Thyroid gland (tissue), 4 donors: ENCODE measurements around the gene PTCH2. TPM values are rescaled to one million over a fixed set of nuclear protein-coding genes. Genes with fewer than 3 reads are reported as not detected.
"Not testable (repeated sequence)": the region's sequence is repeated elsewhere in the genome, so short reads cannot be mapped to it uniquely, and the experiment has no call there.

Experiments used
- DNase-seq, 2 donors: peaks; one replicate each; pipeline ENCODE4 v3.0.0-alpha.2; 2019
- H3K27ac ChIP-seq, 3 donors: fragments of 200-600 bp; sonication (generic); 1 replicate in 2 of 3; 2 replicates in 1 of 3; pipeline ENCODE4 v1.5.1; 2016 to 2019; ENCODE audit warnings: mild to moderate bottlenecking in 1 of 3, moderate library complexity in 1 of 3
- H3K27me3 ChIP-seq: fragments of 200-600 bp; sonication (generic); one replicate; pipeline ENCODE4 v1.5.1; 2019
- H3K36me3 ChIP-seq, 2 donors: fragments of 200-600 bp; sonication (generic); one replicate each; pipeline ENCODE4 v1.5.1; 2016 to 2019
- H3K4me1 ChIP-seq, 2 donors: fragments of 200-600 bp; sonication (generic); one replicate each; pipeline ENCODE4 v1.5.1; 2017 to 2019
- H3K4me3 ChIP-seq, 3 donors: fragments of 200-600 bp; sonication (generic); replicated peaks in 1 of 3; 1 replicate in 2 of 3; 2 replicates in 1 of 3; pipeline ENCODE4 v1.5.1; 2016; ENCODE audit warnings: mild to moderate bottlenecking in 1 of 3
- H3K9me3 ChIP-seq: fragments of 200-600 bp; sonication (generic); one replicate; pipeline ENCODE4 v1.5.1; 2017
- POLR2A ChIP-seq, 2 donors: fragments of 450-650 bp; IDR thresholded peaks; one replicate each; pipeline ENCODE4 v1.6.1; 2017; ENCODE audit warnings: antibody characterized with exemption in 2 of 2, mild to moderate bottlenecking in 2 of 2, moderate library complexity in 1 of 2
- WGBS, 2 donors: methylation state at CpG; one replicate each; pipeline ENCODE4 v1.1.5; 2017; 5-methylcytosine and 5-hydroxymethylcytosine counted together
- intact Hi-C: fragments of 100-400 bp; cut with DNase I; formaldehyde crosslinking; loops from one replicate; pipeline ENCODE4 v1.15.1; 2023
- total RNA-seq, 4 donors: library from RNA; depleted of rRNA; stranded (reverse); fragments of >200 nt; gene quantifications; one replicate each; pipeline ENCODE4 v1.2.3, GENCODE V29; 2016
- TF ChIP-seq, protein P1 (sequence below), 6 experiments: fragments of 200-600 bp in 3 of 6; fragments of 450-650 bp in 3 of 6; sonication (generic) in 3 of 6; IDR thresholded peaks; one replicate each; pipeline ENCODE4 v1.5.1; 2016 to 2019; ENCODE audit warnings: antibody characterized with exemption in 6 of 6, mild to moderate bottlenecking in 2 of 6, inconsistent platforms in 1 of 6, moderate library complexity in 1 of 6

Gene PTCH2
- total RNA-seq, 4 donors from 2014 or later: 0.15 to 1.0 (median 0.52) TPM

DNA sequence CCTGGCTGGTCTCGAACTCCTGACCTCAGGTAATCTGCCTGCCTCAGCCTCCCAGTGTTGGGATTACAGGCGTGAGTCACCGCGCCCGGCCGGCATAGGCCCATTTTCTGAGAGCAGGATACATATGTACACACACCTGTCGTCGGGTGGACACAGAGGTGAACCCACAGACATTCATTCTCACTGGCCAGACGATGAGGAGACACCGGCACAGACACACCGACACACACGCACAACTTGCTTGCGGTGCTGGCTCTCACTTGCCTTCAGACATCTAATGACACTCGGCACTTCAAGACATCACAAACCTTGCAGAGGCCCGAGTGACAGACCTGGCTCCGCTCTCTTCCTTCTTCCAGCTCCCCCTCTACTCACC, 579 bp downstream of the PTCH2 start:
- H3K27ac ChIP-seq: peak overlapping the region in 2 of 3 donors; percentile 1 to 17
- H3K27me3 ChIP-seq: no peaks in the 10 kb centered on the region
- DNase-seq: no peak
- peak overlapping the region; percentile 38 to 48 (median 44) for H3K4me3 ChIP-seq
- WGBS, 2 donors: 59 to 77% methylated on average over 16 of the region's 16 CpGs
- intact Hi-C loops: loop anchor here (5.0 kb wide), 1 partner anchor 170 kb away; the partner anchor contains the start of genes HECTD3 and UROD
- TF ChIP-seq POLR2A (IDR thresholded peaks at IDR 0.05): no peak
- TF ChIP-seq, protein P1, sequence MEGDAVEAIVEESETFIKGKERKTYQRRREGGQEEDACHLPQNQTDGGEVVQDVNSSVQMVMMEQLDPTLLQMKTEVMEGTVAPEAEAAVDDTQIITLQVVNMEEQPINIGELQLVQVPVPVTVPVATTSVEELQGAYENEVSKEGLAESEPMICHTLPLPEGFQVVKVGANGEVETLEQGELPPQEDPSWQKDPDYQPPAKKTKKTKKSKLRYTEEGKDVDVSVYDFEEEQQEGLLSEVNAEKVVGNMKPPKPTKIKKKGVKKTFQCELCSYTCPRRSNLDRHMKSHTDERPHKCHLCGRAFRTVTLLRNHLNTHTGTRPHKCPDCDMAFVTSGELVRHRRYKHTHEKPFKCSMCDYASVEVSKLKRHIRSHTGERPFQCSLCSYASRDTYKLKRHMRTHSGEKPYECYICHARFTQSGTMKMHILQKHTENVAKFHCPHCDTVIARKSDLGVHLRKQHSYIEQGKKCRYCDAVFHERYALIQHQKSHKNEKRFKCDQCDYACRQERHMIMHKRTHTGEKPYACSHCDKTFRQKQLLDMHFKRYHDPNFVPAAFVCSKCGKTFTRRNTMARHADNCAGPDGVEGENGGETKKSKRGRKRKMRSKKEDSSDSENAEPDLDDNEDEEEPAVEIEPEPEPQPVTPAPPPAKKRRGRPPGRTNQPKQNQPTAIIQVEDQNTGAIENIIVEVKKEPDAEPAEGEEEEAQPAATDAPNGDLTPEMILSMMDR (IDR thresholded peaks at IDR 0.05): no peak
- H3K4me1 ChIP-seq: peaks cover 0 to 13% of the 10 kb centered on the region in 2 donors
- H3K36me3 ChIP-seq: no peaks in the 10 kb centered on the region
- no peaks in the 10 kb centered on the region for H3K9me3 ChIP-seq

DNA sequence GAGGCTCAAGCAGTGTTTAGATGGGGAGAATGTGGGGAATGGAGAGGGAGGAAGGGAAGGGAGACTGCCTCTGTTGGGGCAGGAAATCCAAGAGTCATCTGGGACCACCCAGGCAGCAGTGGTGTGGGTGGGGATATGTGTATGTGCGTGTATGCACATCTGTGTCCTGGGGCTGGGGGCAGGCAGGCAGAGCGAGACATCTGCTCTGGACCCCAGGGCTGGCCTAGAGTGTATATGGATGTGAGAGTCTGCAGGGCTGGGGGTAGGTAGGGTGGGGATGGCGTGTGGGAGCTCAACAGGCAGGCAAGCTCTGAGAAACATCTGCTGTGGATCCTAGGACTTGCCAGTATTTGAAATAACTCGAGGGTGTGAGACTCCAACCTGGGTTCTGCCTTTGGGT, 3.5 kb downstream of the PTCH2 start:
- DNase-seq: no peak
- no peak overlapping the region for H3K4me3 ChIP-seq
- H3K4me1 ChIP-seq: peaks cover 0 to 13% of the 10 kb centered on the region in 2 donors
- intact Hi-C loops: loop anchor here (5.0 kb wide), 2 partner anchors 52 to 458 kb away; partner anchors contain the start of gene BEST4
- no peak overlapping the region for H3K27ac ChIP-seq
- no peaks in the 10 kb centered on the region for H3K9me3 ChIP-seq
- 78 to 80% methylated on average over 4 of the region's 4 CpGs for WGBS, 2 donors
- no peaks in the 10 kb centered on the region for H3K27me3 ChIP-seq
- TF ChIP-seq, protein P1 (IDR thresholded peaks at IDR 0.05): no peak
- no peak for TF ChIP-seq POLR2A (IDR thresholded peaks at IDR 0.05)
- no peaks in the 10 kb centered on the region for H3K36me3 ChIP-seq

DNA sequence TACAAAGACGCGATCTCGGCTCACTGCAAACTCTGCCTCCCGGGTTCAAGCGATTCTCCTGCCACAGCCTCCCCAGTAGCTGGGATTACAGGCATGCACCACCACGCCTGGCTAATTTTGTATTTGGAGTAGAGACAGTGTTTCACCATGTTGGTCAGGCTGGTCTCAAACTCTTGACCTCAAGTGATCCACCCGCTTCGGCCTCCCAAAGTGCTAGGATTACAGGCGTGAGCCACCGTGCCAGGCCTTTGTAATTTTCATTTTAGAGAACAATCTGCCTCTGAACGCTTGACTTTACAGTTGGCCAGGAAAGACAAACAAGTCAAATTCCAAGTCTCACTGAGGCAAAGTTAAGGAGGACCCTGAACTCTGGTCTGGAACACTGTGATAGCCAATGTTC, 4.8 kb downstream of the PTCH2 start:
- H3K36me3 ChIP-seq, DNase-seq, H3K27ac ChIP-seq, H3K27me3 ChIP-seq, H3K4me1 ChIP-seq, H3K9me3 ChIP-seq, H3K4me3 ChIP-seq: not testable (repeated sequence)
- intact Hi-C loops: loop anchor here (5.0 kb wide), 2 partner anchors 51 to 459 kb away; partner anchors contain the start of gene BEST4
- 85 to 90% methylated on average over 11 of the region's 11 CpGs for WGBS, 2 donors

DNA sequence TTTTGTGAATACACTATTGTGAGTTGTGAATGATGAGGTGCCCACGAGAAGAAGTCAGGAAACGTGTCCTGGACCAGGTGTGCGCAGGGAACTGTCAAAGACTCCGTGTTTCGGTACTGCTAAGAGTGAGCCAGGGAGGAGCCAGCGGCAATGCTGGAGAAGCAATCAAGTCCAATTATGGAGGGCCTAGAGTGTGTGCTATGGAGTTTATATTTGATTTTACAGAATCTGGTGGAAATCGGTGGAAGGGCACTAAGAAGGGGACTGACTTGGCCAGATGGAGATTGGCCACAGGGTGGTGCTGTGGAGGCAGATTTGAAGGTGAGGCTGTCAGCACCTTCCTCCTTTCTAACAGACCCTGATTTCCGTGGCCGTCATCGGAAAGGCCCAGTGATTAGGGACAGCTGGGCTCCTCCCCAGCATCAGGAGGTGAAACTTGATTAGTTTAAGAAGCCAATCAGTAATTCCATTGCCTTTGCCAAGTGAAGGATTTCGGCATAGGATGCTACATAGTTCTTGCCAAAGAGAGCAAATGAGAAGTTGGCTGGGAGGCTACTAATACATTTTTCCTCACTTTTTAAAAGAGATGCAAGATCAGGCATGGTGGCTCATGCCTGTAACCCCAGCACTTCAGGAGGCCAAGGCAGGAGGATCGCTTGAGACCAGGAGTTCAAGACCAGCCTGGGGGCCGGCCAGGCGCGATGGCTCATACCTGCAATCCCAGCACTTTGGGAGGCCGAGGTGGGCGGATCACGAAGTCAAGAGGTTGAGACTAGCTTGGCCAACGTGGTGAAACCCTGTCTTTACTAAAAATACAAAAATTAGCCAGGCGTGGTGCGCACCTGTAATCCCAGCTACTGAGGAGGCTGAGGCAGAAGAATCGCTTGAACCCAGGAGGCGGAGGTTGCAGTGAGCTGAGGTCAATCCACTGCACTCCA, 7.0 kb downstream of the PTCH2 start:
- no peak overlapping the region for H3K27ac ChIP-seq
- no peak overlapping the region for H3K4me3 ChIP-seq
- TF ChIP-seq, protein P1 (IDR thresholded peaks at IDR 0.05): peak; percentile 43 to 86 (median 79)
- TF ChIP-seq POLR2A (IDR thresholded peaks at IDR 0.05): no peak
- DNase-seq: peak; percentile 85 to 91
- H3K9me3 ChIP-seq: no peaks in the 10 kb centered on the region
- H3K4me1 ChIP-seq: peaks cover 0 to 4% of the 10 kb centered on the region in 2 donors
- no peaks in the 10 kb centered on the region for H3K27me3 ChIP-seq
- intact Hi-C loops: loop anchor here (5.0 kb wide), 2 partner anchors 49 to 461 kb away; partner anchors contain the start of gene BEST4
- H3K36me3 ChIP-seq: no peaks in the 10 kb centered on the region
- WGBS, 2 donors: 61 to 62% methylated on average over 23 of the region's 23 CpGs

DNA sequence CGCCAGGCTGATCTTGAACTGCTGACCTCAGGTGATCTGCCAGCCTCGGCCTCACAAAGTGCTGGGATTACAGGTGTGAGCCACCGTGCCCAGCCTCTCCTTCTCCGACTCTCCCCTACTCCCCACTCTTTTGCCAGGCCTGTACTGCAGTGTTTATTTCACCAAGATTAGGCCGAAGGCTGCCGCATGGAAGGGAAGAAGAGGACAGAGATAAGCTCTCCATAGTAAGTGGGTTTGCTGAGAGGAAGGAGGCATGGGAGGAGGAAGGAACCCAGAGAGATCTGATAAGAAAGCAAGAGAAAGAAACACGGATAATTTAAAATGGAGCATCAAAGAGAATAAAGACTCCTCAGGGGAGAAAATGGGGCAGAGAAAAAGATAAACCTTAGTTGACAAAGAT, 8.7 kb downstream of the PTCH2 start:
- Histone ChIP-seq H3K36me3 (no peaks in the 10 kb centered on the region), H3K4me3 (no peak overlapping the region), H3K9me3 (no peaks in the 10 kb centered on the region), H3K27me3 (no peaks in the 10 kb centered on the region), H3K27ac (no peak overlapping the region), H3K4me1 (peaks cover 0 to 4% of the 10 kb centered on the region in 2 donors)
- TF ChIP-seq, protein P1 (IDR thresholded peaks at IDR 0.05): no peak
- no peak for TF ChIP-seq POLR2A (IDR thresholded peaks at IDR 0.05)
- WGBS, 2 donors: 80 to 82% methylated on average over 7 of the region's 7 CpGs
- no peak for DNase-seq
- intact Hi-C loops: no loop called here
